ENCODE measurements around the gene DUSP16.
"Not testable (repeated sequence)": the region's sequence is repeated elsewhere in the genome, so short reads cannot be mapped to it uniquely, and the experiment has no call there.

The DUSP16 gene

DNA sequence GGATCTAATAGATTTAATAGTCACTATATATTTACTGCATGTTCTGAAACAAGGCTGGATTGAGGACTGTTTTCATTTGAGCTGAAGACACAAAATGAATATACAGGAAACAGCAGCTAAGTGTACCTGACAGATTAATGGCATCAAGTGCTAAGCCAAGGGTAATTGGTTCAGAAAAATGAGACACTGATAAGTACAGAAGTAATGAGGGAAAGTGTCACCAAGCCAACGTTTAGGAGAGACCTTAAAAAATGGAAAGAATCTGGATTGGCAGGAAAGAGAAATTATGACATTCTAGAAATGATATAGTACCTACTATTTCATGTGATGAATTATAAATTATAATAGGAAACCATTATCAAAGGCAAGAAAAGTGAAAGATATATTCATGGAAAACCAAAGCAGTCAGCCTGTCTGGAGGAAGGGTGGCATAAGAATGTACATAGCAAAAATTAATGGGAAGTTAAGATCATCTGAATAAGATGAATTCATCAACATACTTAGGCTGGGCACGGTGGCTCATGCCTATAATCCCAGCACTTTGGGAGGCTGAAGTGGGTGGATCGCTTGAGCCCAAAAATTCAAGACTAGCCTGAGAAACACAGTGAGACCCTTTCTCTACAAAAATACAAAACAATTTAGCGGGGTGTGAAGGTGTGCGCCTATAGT, 21.0 kb upstream of the DUSP16 start:
- peaks cover 12% of the 10 kb centered on the region for H3K4me1 ChIP-seq (ENCODE audit: control insufficient read depth, insufficient read depth, low read length)
- no peak for DNase-seq (ENCODE audit: low read depth)
- no peaks in the 10 kb centered on the region for H3K27me3 ChIP-seq (replicated peaks; ENCODE audit: control insufficient read depth, insufficient read depth, low read length)
- H3K4me3 ChIP-seq (ENCODE audit: low read length) = no peak overlapping the region
- no peaks in the 10 kb centered on the region for H3K9me3 ChIP-seq (ENCODE audit: control insufficient read depth, low read length)
- H3K9ac ChIP-seq (ENCODE audit: low read length) = no peak overlapping the region
- H3K36me3 ChIP-seq (ENCODE audit: control insufficient read depth, insufficient read depth, low read length, severe bottlenecking) = no peaks in the 10 kb centered on the region

DNA sequence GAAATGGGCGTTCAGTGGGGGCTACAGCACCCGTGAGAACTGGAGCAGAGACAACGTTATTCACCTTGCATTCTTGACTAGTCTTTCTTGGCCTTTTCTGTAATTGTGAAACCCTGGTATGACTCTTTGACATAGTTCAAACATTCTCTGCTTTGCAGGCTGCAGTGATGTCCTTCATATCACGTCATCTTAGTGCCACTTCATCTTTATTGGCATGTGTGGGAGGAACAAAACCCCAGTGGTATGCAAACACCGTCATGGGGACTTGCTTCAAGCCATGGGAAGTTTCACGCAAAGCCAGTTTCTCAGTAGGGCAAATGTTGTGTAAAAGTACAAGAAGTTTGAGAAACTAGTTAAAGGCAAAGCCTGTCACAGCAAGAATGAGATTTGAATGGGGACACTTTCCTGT, 20.2 kb upstream of the DUSP16 start:
- no peak overlapping the region for H3K9ac ChIP-seq (ENCODE audit: low read length)
- H3K27me3 ChIP-seq (replicated peaks; ENCODE audit: control insufficient read depth, insufficient read depth, low read length) = no peaks in the 10 kb centered on the region
- no peaks in the 10 kb centered on the region for H3K9me3 ChIP-seq (ENCODE audit: control insufficient read depth, low read length)
- H3K4me1 ChIP-seq (ENCODE audit: control insufficient read depth, insufficient read depth, low read length) = peaks cover 12% of the 10 kb centered on the region
- no peak overlapping the region for H3K4me3 ChIP-seq (ENCODE audit: low read length)
- peak; percentile 26 for DNase-seq (ENCODE audit: low read depth)
- no peaks in the 10 kb centered on the region for H3K36me3 ChIP-seq (ENCODE audit: control insufficient read depth, insufficient read depth, low read length, severe bottlenecking)

DNA sequence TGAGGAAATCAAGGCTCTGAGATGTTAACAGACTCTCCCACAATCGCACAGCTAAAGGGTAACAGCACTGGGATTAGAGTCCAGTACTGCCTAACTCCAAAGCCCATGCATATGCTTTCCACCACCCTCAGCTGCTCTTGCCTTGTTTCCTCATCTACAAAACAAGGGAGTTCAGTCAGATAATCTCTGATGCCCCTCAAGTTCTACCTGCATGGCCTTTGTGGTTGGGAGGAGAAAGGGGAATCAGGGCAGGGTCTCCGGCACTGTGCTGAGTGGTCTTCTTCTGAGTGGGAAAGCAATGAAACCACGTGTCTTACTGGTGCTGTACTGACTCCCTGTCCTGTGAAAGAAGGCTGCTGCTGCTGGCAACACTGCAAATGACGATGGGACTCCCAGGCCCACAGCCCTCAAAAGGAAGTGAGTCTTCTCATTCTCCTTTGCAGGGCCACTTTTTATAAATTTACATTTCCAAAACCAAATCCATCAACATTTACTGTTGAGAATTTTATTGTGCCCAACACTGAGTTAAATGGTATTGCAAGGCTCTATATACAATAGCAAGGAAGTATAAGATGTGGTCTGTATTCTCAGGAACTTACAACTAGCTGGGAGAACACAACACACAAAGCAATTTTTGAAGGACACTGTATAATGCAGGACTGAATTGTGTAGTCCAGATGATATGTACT, 19.7 kb upstream of the DUSP16 start:
- Histone ChIP-seq H3K9me3 (ENCODE audit: control insufficient read depth, low read length) (no peaks in the 10 kb centered on the region), H3K9ac (ENCODE audit: low read length) (no peak overlapping the region), H3K27me3 (replicated peaks; ENCODE audit: control insufficient read depth, insufficient read depth, low read length) (no peaks in the 10 kb centered on the region), H3K36me3 (ENCODE audit: control insufficient read depth, insufficient read depth, low read length, severe bottlenecking) (no peaks in the 10 kb centered on the region), H3K4me3 (ENCODE audit: low read length) (no peak overlapping the region), H3K4me1 (ENCODE audit: control insufficient read depth, insufficient read depth, low read length) (peaks cover 12% of the 10 kb centered on the region)
- no peak for DNase-seq (ENCODE audit: low read depth)

DNA sequence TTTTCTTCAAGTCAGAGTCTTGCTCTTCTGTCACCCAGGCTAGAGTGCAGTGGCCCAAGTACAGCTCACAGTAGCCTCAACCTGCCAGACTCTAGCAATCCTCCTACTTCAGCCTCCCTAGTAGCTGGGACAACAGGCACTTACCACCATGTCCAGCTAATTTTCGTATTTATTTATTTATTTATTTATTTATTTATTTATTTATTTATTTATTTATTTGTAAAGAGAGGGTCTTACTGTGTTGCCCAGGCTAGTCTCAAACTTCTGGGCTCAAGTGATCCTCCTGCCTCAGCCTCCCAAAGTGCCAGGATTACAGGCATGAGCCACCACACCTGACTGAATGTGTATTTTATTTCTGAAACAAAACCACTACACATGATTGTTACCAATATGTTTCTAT, 18.1 kb upstream of the DUSP16 start:
- H3K36me3 ChIP-seq (ENCODE audit: control insufficient read depth, insufficient read depth, low read length, severe bottlenecking); H3K4me3 ChIP-seq (ENCODE audit: low read length); H3K27me3 ChIP-seq (replicated peaks; ENCODE audit: control insufficient read depth, insufficient read depth, low read length); H3K9me3 ChIP-seq (ENCODE audit: control insufficient read depth, low read length); DNase-seq (ENCODE audit: low read depth); H3K9ac ChIP-seq (ENCODE audit: low read length): not testable (repeated sequence)
- H3K4me1 ChIP-seq (ENCODE audit: control insufficient read depth, insufficient read depth, low read length) = peaks cover 12% of the 10 kb centered on the region

GRCh38 chr12:12577786-12578185, 15.1 kb upstream of the DUSP16 start:
- Histone ChIP-seq H3K27me3 (replicated peaks; ENCODE audit: control insufficient read depth, insufficient read depth, low read length) (no peaks in the 10 kb centered on the region), H3K9ac (ENCODE audit: low read length) (no peak overlapping the region), H3K9me3 (ENCODE audit: control insufficient read depth, low read length) (no peaks in the 10 kb centered on the region), H3K36me3 (ENCODE audit: control insufficient read depth, insufficient read depth, low read length, severe bottlenecking) (no peaks in the 10 kb centered on the region), H3K4me1 (ENCODE audit: control insufficient read depth, insufficient read depth, low read length) (no peaks in the 10 kb centered on the region), H3K4me3 (ENCODE audit: low read length) (no peak overlapping the region)
- DNase-seq (ENCODE audit: low read depth) = no peak

DNA sequence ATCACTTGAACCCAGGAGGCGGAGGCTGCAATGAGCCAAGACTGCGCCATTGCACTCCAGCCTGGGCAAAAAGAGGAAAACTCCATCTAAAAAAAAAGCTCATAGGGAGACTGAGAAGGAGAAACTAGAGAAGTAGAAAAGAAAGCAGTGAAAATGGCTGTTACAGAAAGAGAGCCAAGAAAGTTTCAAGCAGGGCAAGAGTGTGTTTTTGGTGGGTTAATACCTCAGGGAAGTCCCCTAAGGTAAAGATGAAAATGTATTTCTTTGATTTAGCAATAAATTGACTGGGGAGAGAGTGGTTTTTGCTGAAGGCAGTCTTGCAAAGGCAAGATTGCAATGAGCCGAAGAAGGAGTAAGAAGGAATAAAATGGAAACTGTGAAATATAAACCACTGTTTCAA, 10.0 kb upstream of the DUSP16 start:
- no peak for DNase-seq (ENCODE audit: low read depth)
- no peak overlapping the region for H3K9ac ChIP-seq (ENCODE audit: low read length)
- no peak overlapping the region for H3K4me3 ChIP-seq (ENCODE audit: low read length)
- H3K4me1 ChIP-seq (ENCODE audit: control insufficient read depth, insufficient read depth, low read length) = no peaks in the 10 kb centered on the region
- H3K9me3 ChIP-seq (ENCODE audit: control insufficient read depth, low read length) = no peaks in the 10 kb centered on the region
- H3K27me3 ChIP-seq (replicated peaks; ENCODE audit: control insufficient read depth, insufficient read depth, low read length) = no peaks in the 10 kb centered on the region
- no peaks in the 10 kb centered on the region for H3K36me3 ChIP-seq (ENCODE audit: control insufficient read depth, insufficient read depth, low read length, severe bottlenecking)

GRCh38 chr12:12565971-12566370, 3.3 kb upstream of the DUSP16 start:
- DNase-seq (ENCODE audit: low read depth); H3K4me3 ChIP-seq (ENCODE audit: low read length); H3K27me3 ChIP-seq (replicated peaks; ENCODE audit: control insufficient read depth, insufficient read depth, low read length); H3K36me3 ChIP-seq (ENCODE audit: control insufficient read depth, insufficient read depth, low read length, severe bottlenecking); H3K9me3 ChIP-seq (ENCODE audit: control insufficient read depth, low read length); H3K4me1 ChIP-seq (ENCODE audit: control insufficient read depth, insufficient read depth, low read length); H3K9ac ChIP-seq (ENCODE audit: low read length): not testable (repeated sequence)

GRCh38 chr12:12564911-12565310, 2.2 kb upstream of the DUSP16 start:
- H3K27me3 ChIP-seq (replicated peaks; ENCODE audit: control insufficient read depth, insufficient read depth, low read length) = no peaks in the 10 kb centered on the region
- no peak overlapping the region for H3K4me3 ChIP-seq (ENCODE audit: low read length)

GRCh38 chr12:12563290-12563928, 746 bp upstream of the DUSP16 start:
- peak overlapping the region; percentile 74 for H3K9ac ChIP-seq (ENCODE audit: low read length)
- DNase-seq (ENCODE audit: low read depth) = peak; percentile 31

More at GRCh38 chr12:12564911-12565310, 2.2 kb upstream of the DUSP16 start:
- Histone ChIP-seq H3K9ac (ENCODE audit: low read length) (no peak overlapping the region), H3K4me1 (ENCODE audit: control insufficient read depth, insufficient read depth, low read length) (peaks cover 9% of the 10 kb centered on the region), H3K36me3 (ENCODE audit: control insufficient read depth, insufficient read depth, low read length, severe bottlenecking) (no peaks in the 10 kb centered on the region), H3K9me3 (ENCODE audit: control insufficient read depth, low read length) (no peaks in the 10 kb centered on the region)
- DNase-seq (ENCODE audit: low read depth) = no peak

DNA sequence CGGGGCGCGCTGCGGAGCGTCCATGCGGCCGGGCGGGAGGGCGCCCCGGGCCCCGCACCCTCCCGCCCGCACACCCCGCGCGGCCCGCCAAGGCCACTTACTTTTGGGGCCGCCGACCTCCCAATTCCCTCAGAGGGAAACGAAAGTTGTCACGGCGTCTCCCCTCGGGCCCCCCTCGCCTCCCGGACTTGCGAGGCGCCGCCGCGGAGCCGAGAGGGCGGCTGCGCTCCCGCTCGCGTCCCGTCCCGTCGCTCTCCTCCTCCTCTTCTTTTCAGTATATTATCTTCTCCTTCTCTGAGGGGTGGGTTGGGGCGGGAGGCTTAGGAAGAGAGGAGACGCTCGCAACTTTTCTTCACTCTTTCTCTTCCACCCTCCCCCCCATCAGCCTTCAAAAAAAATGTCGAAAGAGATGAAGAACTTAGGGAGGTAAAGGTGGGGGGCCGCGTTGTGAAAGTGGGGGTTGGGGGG, 613 bp downstream of the DUSP16 start:
- H3K4me3 ChIP-seq (ENCODE audit: low read length) = peak overlapping the region; percentile 86
- peaks cover 9% of the 10 kb centered on the region for H3K4me1 ChIP-seq (ENCODE audit: control insufficient read depth, insufficient read depth, low read length)
- no peaks in the 10 kb centered on the region for H3K9me3 ChIP-seq (ENCODE audit: control insufficient read depth, low read length)
- peak; percentile 72 for DNase-seq (ENCODE audit: low read depth)
- no peaks in the 10 kb centered on the region for H3K36me3 ChIP-seq (ENCODE audit: control insufficient read depth, insufficient read depth, low read length, severe bottlenecking)
- H3K27me3 ChIP-seq (replicated peaks; ENCODE audit: control insufficient read depth, insufficient read depth, low read length) = no peaks in the 10 kb centered on the region
- H3K9ac ChIP-seq (ENCODE audit: low read length) = peak overlapping the region; percentile 85

More at GRCh38 chr12:12563290-12563928, 746 bp upstream of the DUSP16 start:
- H3K4me3 ChIP-seq (ENCODE audit: low read length) = peak overlapping the region; percentile 86
- no peaks in the 10 kb centered on the region for H3K36me3 ChIP-seq (ENCODE audit: control insufficient read depth, insufficient read depth, low read length, severe bottlenecking)
- H3K9me3 ChIP-seq (ENCODE audit: control insufficient read depth, low read length) = no peaks in the 10 kb centered on the region
- H3K4me1 ChIP-seq (ENCODE audit: control insufficient read depth, insufficient read depth, low read length) = peaks cover 9% of the 10 kb centered on the region
- H3K27me3 ChIP-seq (replicated peaks; ENCODE audit: control insufficient read depth, insufficient read depth, low read length) = no peaks in the 10 kb centered on the region

GRCh38 chr12:12561371-12562015, 1.2 kb downstream of the DUSP16 start:
- H3K9ac ChIP-seq (ENCODE audit: low read length) = peak overlapping the region; percentile 85
- peak overlapping the region; percentile 86 for H3K4me3 ChIP-seq (ENCODE audit: low read length)

More at GRCh38 chr12:12561371-12562015, 1.2 kb downstream of the DUSP16 start:
- Histone ChIP-seq H3K27me3 (replicated peaks; ENCODE audit: control insufficient read depth, insufficient read depth, low read length) (no peaks in the 10 kb centered on the region), H3K36me3 (ENCODE audit: control insufficient read depth, insufficient read depth, low read length, severe bottlenecking) (no peaks in the 10 kb centered on the region), H3K4me1 (ENCODE audit: control insufficient read depth, insufficient read depth, low read length) (peaks cover 9% of the 10 kb centered on the region), H3K9me3 (ENCODE audit: control insufficient read depth, low read length) (no peaks in the 10 kb centered on the region)
- DNase-seq (ENCODE audit: low read depth) = peak; percentile 78

All from adipocyte (in vitro differentiated cells).